Right ventricle myocardium inferior (tissue), 1 donor: ENCODE data around the gene CHST6. TPM values are rescaled to one million over a fixed set of nuclear protein-coding genes. Genes with fewer than 3 reads are reported as not detected.
"Not testable (repeated sequence)": the region's sequence is repeated elsewhere in the genome, so short reads cannot be mapped to it uniquely, and the experiment has no call there.

Source experiments
- ATAC-seq: fragments of 200-7000 bp; cut with Tn5 transposase; one replicate; pipeline ENCODE4 v1.9.1; 2020; ENCODE audit warnings: mild to moderate bottlenecking, moderate library complexity
- DNase-seq: peaks from one replicate; pipeline ENCODE4 v3.0.0; 2021; ENCODE audit errors: missing footprints
- intact Hi-C: fragments of 100-400 bp; cut with DNase I; formaldehyde crosslinking; loops from one replicate; pipeline ENCODE4 v1.11.0; 2022
- long read RNA-seq: library from polyadenylated mRNA; unstranded; transcript quantifications from one replicate; pipeline ENCODE4 v2.0.0, GENCODE V29; 2021
- total RNA-seq: library from RNA; stranded (reverse); fragmentation: NEBNext Ultra II Directional; extraction: Animal tissue kit (Norgen Biotek cat#: 25700); gene quantifications from one replicate; pipeline ENCODE4 v1.2.1, GENCODE V29; 2021
- donor health status: DM: no; HTN: yes; CAD: no; lungs with severe emphysema.

The CHST6 gene
- 0.62 TPM for total RNA-seq
- long read RNA-seq, result 0 reads

- intact Hi-C loops, result no loop called here
- DNase-seq, result no peak
- peak; percentile 61 for ATAC-seq
Observed at GRCh38 chr16:75495076-75495674, at the start of gene CHST6. TSS of gene CHST6 (minus strand) at chr16:75495441. CDS start at chr16:75479828, 15,613 bp downstream.

- intact Hi-C loops, DNase-seq: not testable (repeated sequence)
Observed at GRCh38 chr16:75542462-75542861, 47.2 kb upstream of the CHST6 start.

GRCh38 chr16:75541236-75541635 is 46.0 kb upstream of the CHST6 start:
- intact Hi-C loops, result no loop called here

More at GRCh38 chr16:75542462-75542861, 47.2 kb upstream of the CHST6 start:
- ATAC-seq, result not testable (repeated sequence)

GRCh38 chr16:75538882-75539565 is 43.8 kb upstream of the CHST6 start:
- DNase-seq, intact Hi-C loops: not testable (repeated sequence)
- ATAC-seq, result peak; percentile 89

More at GRCh38 chr16:75541236-75541635, 46.0 kb upstream of the CHST6 start:
- no peak for ATAC-seq
- DNase-seq, result no peak

GRCh38 chr16:75537776-75538175 is 42.5 kb upstream of the CHST6 start:
- ATAC-seq (no peak), DNase-seq (no peak)

GRCh38 chr16:75535901-75536300 is 40.7 kb upstream of the CHST6 start, which contains the start of gene CHST5:
TSS of gene CHST5 (minus strand) at chr16:75536108. CDS start at chr16:75530384, 5,724 bp downstream.
- DNase-seq, result no peak
- no peak for ATAC-seq
- intact Hi-C loops, result no loop called here

More at GRCh38 chr16:75537776-75538175, 42.5 kb upstream of the CHST6 start:
- intact Hi-C loops, result no loop called here

- ATAC-seq (no peak), DNase-seq (no peak)
- intact Hi-C loops, result no loop called here
Observed at GRCh38 chr16:75535211-75535843, 40.1 kb upstream of the CHST6 start.

- no peak for ATAC-seq
- intact Hi-C loops, result no loop called here
- no peak for DNase-seq
Observed at GRCh38 chr16:75534560-75535205, 39.4 kb upstream of the CHST6 start.

- no peak for ATAC-seq
- intact Hi-C loops, result no loop called here
- DNase-seq, result no peak
Observed at GRCh38 chr16:75532791-75533190, 37.5 kb upstream of the CHST6 start.

GRCh38 chr16:75532142-75532765 is 37.0 kb upstream of the CHST6 start:
- DNase-seq (no peak), ATAC-seq (no peak)
- intact Hi-C loops, result no loop called here

- DNase-seq (no peak), ATAC-seq (no peak)
- intact Hi-C loops, result no loop called here
Observed at GRCh38 chr16:75529959-75530358, 34.7 kb upstream of the CHST6 start.

GRCh38 chr16:75529056-75529905 is 34.0 kb upstream of the CHST6 start:
- no peak for DNase-seq
- intact Hi-C loops, result no loop called here
- no peak for ATAC-seq

GRCh38 chr16:75527825-75528299 is 32.6 kb upstream of the CHST6 start:
- intact Hi-C loops, result no loop called here
- ATAC-seq (no peak), DNase-seq (no peak)

- intact Hi-C loops, result no loop called here
- DNase-seq, result no peak
- no peak for ATAC-seq
Observed at GRCh38 chr16:75526032-75526790, 31.0 kb upstream of the CHST6 start.

- ATAC-seq, result no peak
Observed at GRCh38 chr16:75519175-75519574, 23.9 kb upstream of the CHST6 start.

GRCh38 chr16:75516189-75516966 is 21.1 kb upstream of the CHST6 start:
- DNase-seq, result not testable (repeated sequence)
- peak; percentile 27 for ATAC-seq
- intact Hi-C loops, result loop anchor here (2.0 kb wide), 4 partner anchors 16 to 52 kb away; partner anchors contain the start of genes TMEM170A and TMEM231

More at GRCh38 chr16:75519175-75519574, 23.9 kb upstream of the CHST6 start:
- no peak for DNase-seq
- intact Hi-C loops, result no loop called here
